Transverse colon (tissue), 4 donors: ENCODE data around the gene AGXT. TPM values are rescaled to one million over a fixed set of nuclear protein-coding genes. Genes with fewer than 3 reads are reported as not detected.

Experiments used
- DNase-seq: peaks from one replicate; pipeline ENCODE4 v3.0.0-alpha.2; 2019
- H3K27ac ChIP-seq, 4 donors: fragments of 200-600 bp; sonication (generic); 2 replicates each; pipeline ENCODE4 v1.5.1; 2016 to 2018; ENCODE audit warnings: inconsistent platforms in 4 of 4
- H3K27me3 ChIP-seq: fragments of 200-600 bp; sonication (generic); 2 replicates; pipeline ENCODE4 v1.5.1; 2017; ENCODE audit warnings: inconsistent platforms
- H3K36me3 ChIP-seq, 4 donors: fragments of 200-600 bp; sonication (generic); 2 replicates each; pipeline ENCODE4 v1.5.1; 2017 to 2019; ENCODE audit warnings: inconsistent platforms in 4 of 4
- H3K4me1 ChIP-seq, 4 donors: fragments of 200-600 bp; sonication (generic); 2 replicates each; pipeline ENCODE4 v1.5.1; 2017 to 2020; ENCODE audit warnings: inconsistent platforms in 4 of 4
- H3K4me3 ChIP-seq, 4 donors: fragments of 200-600 bp; sonication (generic); 1 replicate in 1 of 4; 2 replicates in 3 of 4; pipeline versions ENCODE4 v1.5.1 to v1.6.1; 2017 to 2019; ENCODE audit warnings: inconsistent platforms in 4 of 4
- H3K9me3 ChIP-seq, 2 donors: fragments of 200-600 bp; sonication (generic); 2 replicates each; pipeline ENCODE4 v1.5.1; 2017 to 2019; ENCODE audit warnings: inconsistent platforms in 2 of 2
- CTCF ChIP-seq, 5 experiments: fragments of 200-600 bp in 3 of 5; fragments of 450-650 bp in 2 of 5; sonication (generic) in 3 of 5; IDR thresholded peaks; 1 replicate in 2 of 5; 2 replicates in 3 of 5; pipeline ENCODE4 v1.5.1; 2016 to 2017; ENCODE audit warnings: antibody characterized with exemption in 5 of 5, inconsistent platforms in 3 of 5, mild to moderate bottlenecking in 2 of 5, moderate library complexity in 1 of 5
- EP300 ChIP-seq: sonication (generic); formaldehyde crosslinking; IDR thresholded peaks from one replicate; pipeline ENCODE4 v1.6.1; 2017; ENCODE audit warnings: antibody characterized with exemption, low read depth
- POLR2A ChIP-seq: fragments of 450-650 bp; IDR thresholded peaks from one replicate; pipeline ENCODE4 v1.6.1; 2016; ENCODE audit warnings: antibody characterized with exemption, mild to moderate bottlenecking, moderate library complexity
- POLR2AphosphoS5 ChIP-seq, 3 donors: sonication (generic); formaldehyde crosslinking; IDR thresholded peaks; one replicate each; pipeline ENCODE4 v1.6.1; 2016; ENCODE audit warnings: antibody characterized with exemption in 3 of 3
- WGBS, 2 donors: methylation state at CpG; one replicate each; pipeline ENCODE4 v1.1.5; 2018; ENCODE audit warnings: low coverage in 1 of 2; 5-methylcytosine and 5-hydroxymethylcytosine counted together
- in situ Hi-C, 4 donors: fragments of 200-750 bp; cut with MboI; loops; one replicate each; pipeline versions ENCODE4 v1.15.0 to v1.15.1; 2017; ENCODE audit warnings: low sequenced_read_pairs in 3 of 4, low pct_ligation_motif_present in 1 of 4, low pct_unique_long_range_greater_than_20kb in 1 of 4
- intact Hi-C: fragments of 100-400 bp; cut with DNase I; formaldehyde crosslinking; loops from one replicate; pipeline ENCODE4 v1.15.1; 2023; ENCODE audit warnings: low total_unique reads
- total RNA-seq, 4 donors: library from RNA; depleted of rRNA; stranded (reverse); fragments of >200 nt; gene quantifications; one replicate each; pipeline ENCODE4 v1.1.0, GENCODE V29; 2016

AGXT gene
- total RNA-seq, 4 donors from 2014 or later: 0.32 to 2.2 (median 0.82) TPM; not detected in 1

- Histone ChIP-seq H3K4me1 (peaks cover 20 to 37% (median 25%) of the 10 kb centered on the region in 4 donors), H3K27ac (no peak overlapping the region), H3K9me3 (no peaks in the 10 kb centered on the region), H3K27me3 (no peaks in the 10 kb centered on the region), H3K4me3 (no peak overlapping the region), H3K36me3 (no peaks in the 10 kb centered on the region)
- no peak for DNase-seq
- in situ Hi-C loops: no loop called here
- 87% methylated on average over 39 of the region's 40 CpGs; no CpG with 5 or more reads in 1 of the 2 donors for WGBS, 2 donors
- intact Hi-C loops: no loop called here
- TF ChIP-seq EP300 (no peak), CTCF (IDR thresholded peaks at IDR 0.05) (no peak), POLR2AphosphoS5 (IDR thresholded peaks at IDR 0.05) (no peak), POLR2A (no peak)
Observed at GRCh38 chr2:240877460-240878340, 9.1 kb downstream of the AGXT start.

DNA sequence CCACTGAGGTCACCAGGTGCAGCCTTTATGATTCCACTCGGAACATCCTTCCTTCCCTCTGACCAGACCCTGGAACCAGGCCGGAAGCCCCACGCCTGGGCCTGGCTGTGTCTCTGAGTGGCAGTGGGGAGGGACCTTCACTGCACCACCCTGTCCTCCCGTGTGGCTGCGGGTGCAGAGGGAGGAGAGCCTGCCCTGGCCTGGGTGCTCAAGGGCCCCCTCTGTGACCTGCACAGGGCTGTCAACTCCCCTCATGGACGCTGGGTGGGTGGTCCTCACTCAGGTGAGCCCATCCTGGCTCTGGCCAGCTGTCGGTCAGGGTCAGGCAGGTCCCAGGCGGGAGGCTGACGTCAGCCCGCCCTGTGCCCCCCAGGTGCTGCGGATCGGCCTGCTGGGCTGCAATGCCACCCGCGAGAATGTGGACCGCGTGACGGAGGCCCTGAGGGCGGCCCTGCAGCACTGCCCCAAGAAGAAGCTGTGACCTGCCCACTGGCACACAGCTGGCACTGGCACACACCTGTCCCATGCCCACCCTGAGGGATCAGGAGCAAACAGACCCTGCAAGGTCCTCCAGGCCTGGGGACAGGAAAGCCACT lies 9.8 kb downstream of the AGXT start:
- no peak overlapping the region for H3K27ac ChIP-seq
- peaks cover 20 to 37% (median 25%) of the 10 kb centered on the region in 4 donors for H3K4me1 ChIP-seq
- DNase-seq: no peak
- no peak overlapping the region for H3K4me3 ChIP-seq
- TF ChIP-seq CTCF (IDR thresholded peaks at IDR 0.05) (no peak), POLR2A (no peak), EP300 (no peak), POLR2AphosphoS5 (IDR thresholded peaks at IDR 0.05) (no peak)
- 93% methylated on average over 16 of the region's 18 CpGs; no CpG with 5 or more reads in 1 of the 2 donors for WGBS, 2 donors
- intact Hi-C loops (no loop called here), in situ Hi-C loops (no loop called here)
- no peaks in the 10 kb centered on the region for H3K36me3 ChIP-seq
- no peaks in the 10 kb centered on the region for H3K9me3 ChIP-seq
- H3K27me3 ChIP-seq: no peaks in the 10 kb centered on the region

- no peaks in the 10 kb centered on the region for H3K27me3 ChIP-seq
- in situ Hi-C loops: no loop called here
- no peak overlapping the region for H3K4me3 ChIP-seq
- intact Hi-C loops: no loop called here
- 74 to 89% methylated on average over 3 to 7 of the region's 7 CpGs for WGBS, 2 donors
- no peak for DNase-seq
- H3K9me3 ChIP-seq: no peaks in the 10 kb centered on the region
- H3K27ac ChIP-seq: no peak overlapping the region
- no peaks in the 10 kb centered on the region for H3K36me3 ChIP-seq
- H3K4me1 ChIP-seq: peaks cover 20 to 32% (median 22%) of the 10 kb centered on the region in 4 donors
- no peak for TF ChIP-seq POLR2A
- TF ChIP-seq POLR2AphosphoS5 (IDR thresholded peaks at IDR 0.05): no peak
- no peak for TF ChIP-seq EP300
- TF ChIP-seq CTCF (IDR thresholded peaks at IDR 0.05): no peak
Observed at GRCh38 chr2:240879105-240879504, 10.5 kb downstream of the AGXT start.

- H3K27ac ChIP-seq: no peak overlapping the region
- in situ Hi-C loops: no loop called here
- intact Hi-C loops: no loop called here
- WGBS, 2 donors: 51 to 73% methylated on average over 5 to 6 of the region's 6 CpGs
- H3K36me3 ChIP-seq: no peaks in the 10 kb centered on the region
- H3K4me1 ChIP-seq: peaks cover 2 to 4% (median 3%) of the 10 kb centered on the region in 4 donors
- H3K4me3 ChIP-seq: no peak overlapping the region
- H3K27me3 ChIP-seq: no peaks in the 10 kb centered on the region
- no peak for TF ChIP-seq POLR2AphosphoS5 (IDR thresholded peaks at IDR 0.05)
- TF ChIP-seq EP300: no peak
- no peak for TF ChIP-seq POLR2A
- TF ChIP-seq CTCF (IDR thresholded peaks at IDR 0.05): no peak
- no peaks in the 10 kb centered on the region for H3K9me3 ChIP-seq
- no peak for DNase-seq
Observed at GRCh38 chr2:240881913-240882312, 13.3 kb downstream of the AGXT start.
